ENCODE data around the gene RGSL1.
"Not testable (repeated sequence)": the region's sequence is repeated elsewhere in the genome, so short reads cannot be mapped to it uniquely, and the experiment has no call there.

Gene RGSL1

DNA sequence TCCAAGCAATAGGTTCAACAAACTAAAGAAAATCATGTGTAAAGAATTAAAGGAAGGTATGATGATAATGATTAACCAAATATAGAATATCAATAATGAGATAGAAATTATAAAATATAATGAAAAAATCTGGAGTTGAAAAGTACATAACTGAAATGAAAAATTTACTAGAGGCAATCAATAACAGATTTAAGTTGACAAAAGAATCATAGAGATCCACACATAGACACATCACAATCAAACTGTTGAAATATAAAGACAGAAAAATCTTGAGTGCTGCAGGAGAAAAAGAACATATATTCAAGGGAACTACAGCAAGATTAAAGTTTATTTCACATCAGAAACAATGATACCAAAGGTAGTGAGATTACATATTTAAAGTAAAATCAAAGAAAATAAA is 75.4 kb downstream of the RGSL1 start:
- no peak overlapping the region for H4K8ac ChIP-seq (ENCODE audit: low read depth, low read length)
- H3K27ac ChIP-seq (ENCODE audit: low read depth, low read length), result no peak overlapping the region
- no peak for DNase-seq
- H3K36me3 ChIP-seq (ENCODE audit: control insufficient read depth, insufficient read depth, low read length), result no peaks in the 10 kb centered on the region
- H3K23ac ChIP-seq (ENCODE audit: low read length), result no peak overlapping the region
- no peaks in the 10 kb centered on the region for H3K27me3 ChIP-seq (ENCODE audit: insufficient read depth, low read length, poor library complexity)
- H4K5ac ChIP-seq (ENCODE audit: low read length), result no peak overlapping the region
- H3K79me1 ChIP-seq (ENCODE audit: low read length), result no peaks in the 10 kb centered on the region
- H3K4ac ChIP-seq (ENCODE audit: low read depth, low read length), result no peak overlapping the region
- no peak overlapping the region for H2BK15ac ChIP-seq (replicated peaks; ENCODE audit: low read depth)
- H3K4me3 ChIP-seq (ENCODE audit: low read length), result no peak overlapping the region
- no peak overlapping the region for H3K4me2 ChIP-seq (ENCODE audit: low read length)
- H3K4me1 ChIP-seq (ENCODE audit: control insufficient read depth, low read depth, low read length), result no peaks in the 10 kb centered on the region
- H2BK120ac ChIP-seq (ENCODE audit: low read depth, low read length), result no peak overlapping the region
- H3K79me2 ChIP-seq (ENCODE audit: control insufficient read depth, insufficient read depth, low read length), result no peaks in the 10 kb centered on the region
- H3K9ac ChIP-seq (ENCODE audit: low read length), result no peak overlapping the region
- no peak overlapping the region for H3K56ac ChIP-seq (ENCODE audit: low read length)
- no peak overlapping the region for H2AK5ac ChIP-seq (ENCODE audit: low read length)
- H2BK5ac ChIP-seq (ENCODE audit: low read length), result no peak overlapping the region
- no peak overlapping the region for H3K18ac ChIP-seq (ENCODE audit: low read length)

DNA sequence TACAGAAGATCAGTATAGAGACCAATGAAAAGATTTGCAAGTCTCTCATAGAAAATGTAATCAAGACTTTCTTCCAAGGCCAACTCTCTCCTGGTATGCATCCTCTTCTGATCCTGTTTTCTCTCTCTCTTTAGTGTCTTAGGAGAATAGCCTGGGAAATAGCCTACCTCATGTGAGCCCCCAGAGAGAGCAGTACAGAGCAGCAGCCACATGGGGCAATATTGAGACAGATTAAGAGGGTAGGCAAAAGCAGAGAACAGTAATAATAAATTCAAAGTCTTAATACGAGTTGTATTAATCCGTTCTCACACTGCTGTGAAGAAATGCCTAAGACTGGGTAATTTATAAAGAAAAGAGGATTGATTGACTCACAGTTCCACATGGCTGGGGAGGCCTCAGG is 77.7 kb downstream of the RGSL1 start:
- H3K4me2 ChIP-seq (ENCODE audit: low read length), result no peak overlapping the region
- H3K9ac ChIP-seq (ENCODE audit: low read length), result no peak overlapping the region
- H3K23ac ChIP-seq (ENCODE audit: low read length), result no peak overlapping the region
- no CpG with 5 or more reads among the region's 2 CpGs for WGBS (ENCODE audit: extremely low coverage, insufficient coverage, low lambda C conversion rate)
- no peaks in the 10 kb centered on the region for H3K27me3 ChIP-seq (ENCODE audit: insufficient read depth, low read length, poor library complexity)
- H4K8ac ChIP-seq (ENCODE audit: low read depth, low read length), result no peak overlapping the region
- H3K79me1 ChIP-seq (ENCODE audit: low read length), result no peaks in the 10 kb centered on the region
- no peak overlapping the region for H3K4me3 ChIP-seq (ENCODE audit: low read length)
- no peak for DNase-seq
- no peaks in the 10 kb centered on the region for H3K4me1 ChIP-seq (ENCODE audit: control insufficient read depth, low read depth, low read length)
- H4K5ac ChIP-seq (ENCODE audit: low read length), result no peak overlapping the region
- H2AK5ac ChIP-seq (ENCODE audit: low read length), result no peak overlapping the region
- no peaks in the 10 kb centered on the region for H3K79me2 ChIP-seq (ENCODE audit: control insufficient read depth, insufficient read depth, low read length)
- no peaks in the 10 kb centered on the region for H3K36me3 ChIP-seq (ENCODE audit: control insufficient read depth, insufficient read depth, low read length)
- H3K4ac ChIP-seq (ENCODE audit: low read depth, low read length), result no peak overlapping the region
- no peak overlapping the region for H3K27ac ChIP-seq (ENCODE audit: low read depth, low read length)
- H2BK15ac ChIP-seq (replicated peaks; ENCODE audit: low read depth), result no peak overlapping the region
- H3K18ac ChIP-seq (ENCODE audit: low read length), result no peak overlapping the region
- no peak overlapping the region for H3K56ac ChIP-seq (ENCODE audit: low read length)
- H2BK120ac ChIP-seq (ENCODE audit: low read depth, low read length), result no peak overlapping the region
- no peak overlapping the region for H2BK5ac ChIP-seq (ENCODE audit: low read length)

DNA sequence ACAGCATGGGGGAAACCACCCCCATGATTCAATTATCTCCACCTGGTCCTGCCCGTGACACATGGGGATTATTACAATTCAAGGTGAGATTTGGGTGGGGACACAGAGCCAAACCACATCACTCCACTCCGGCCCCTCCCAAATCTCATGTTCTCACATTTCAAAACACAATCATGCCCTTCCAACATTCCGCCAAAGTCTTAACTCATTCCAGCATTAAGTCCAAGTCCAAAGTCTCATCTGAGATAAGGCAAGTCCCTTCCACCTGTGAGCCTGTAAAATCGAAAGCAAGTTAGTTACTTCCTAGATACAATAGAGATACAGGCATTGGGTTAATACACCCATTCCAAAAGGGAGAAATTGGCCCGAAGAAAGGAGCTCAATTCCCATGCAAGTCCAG is 78.3 kb downstream of the RGSL1 start:
- no CpG with 5 or more reads among the region's 5 CpGs for WGBS (ENCODE audit: extremely low coverage, insufficient coverage, low lambda C conversion rate)

DNA sequence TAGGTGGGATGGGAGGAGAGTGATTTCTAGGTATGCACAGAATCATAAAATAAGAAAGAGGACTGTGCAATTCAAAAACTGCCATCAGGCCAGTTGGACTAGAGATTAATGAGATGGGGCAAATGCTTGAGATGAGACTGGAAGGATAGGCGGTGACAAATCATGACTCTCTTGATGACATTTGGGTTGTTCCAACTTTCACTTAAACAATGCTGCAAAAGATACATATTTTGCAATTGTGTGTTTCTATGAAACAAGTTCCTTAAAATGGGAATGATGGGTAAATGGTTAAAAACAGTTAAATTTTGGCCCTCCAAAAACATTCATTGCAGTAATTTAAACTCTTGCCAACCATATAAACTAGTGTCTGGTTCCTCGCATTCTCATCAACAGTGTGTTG is 84.0 kb downstream of the RGSL1 start:
- DNase-seq, result no peak
- Histone ChIP-seq H3K36me3 (ENCODE audit: control insufficient read depth, insufficient read depth, low read length) (no peaks in the 10 kb centered on the region), H3K9ac (ENCODE audit: low read length) (no peak overlapping the region), H3K4me3 (ENCODE audit: low read length) (no peak overlapping the region), H4K5ac (ENCODE audit: low read length) (no peak overlapping the region), H3K18ac (ENCODE audit: low read length) (no peak overlapping the region), H2AK5ac (ENCODE audit: low read length) (no peak overlapping the region), H2BK5ac (ENCODE audit: low read length) (no peak overlapping the region), H3K56ac (ENCODE audit: low read length) (no peak overlapping the region), H3K27me3 (ENCODE audit: insufficient read depth, low read length, poor library complexity) (no peaks in the 10 kb centered on the region), H3K4ac (ENCODE audit: low read depth, low read length) (no peak overlapping the region), H2BK15ac (replicated peaks; ENCODE audit: low read depth) (no peak overlapping the region), H3K4me2 (ENCODE audit: low read length) (no peak overlapping the region), H3K27ac (ENCODE audit: low read depth, low read length) (no peak overlapping the region), H2BK120ac (ENCODE audit: low read depth, low read length) (no peak overlapping the region), H3K4me1 (ENCODE audit: control insufficient read depth, low read depth, low read length) (no peaks in the 10 kb centered on the region), H3K23ac (ENCODE audit: low read length) (no peak overlapping the region), H3K79me2 (ENCODE audit: control insufficient read depth, insufficient read depth, low read length) (no peaks in the 10 kb centered on the region), H3K79me1 (ENCODE audit: low read length) (no peaks in the 10 kb centered on the region), H4K8ac (ENCODE audit: low read depth, low read length) (no peak overlapping the region)
- no CpG with 5 or more reads among the region's 2 CpGs for WGBS (ENCODE audit: extremely low coverage, insufficient coverage, low lambda C conversion rate)

More for the DNA sequence above, 78.3 kb downstream of the RGSL1 start:
- not testable (repeated sequence) for H3K18ac ChIP-seq (ENCODE audit: low read length); H3K79me1 ChIP-seq (ENCODE audit: low read length); H3K27ac ChIP-seq (ENCODE audit: low read depth, low read length); H4K5ac ChIP-seq (ENCODE audit: low read length); H2BK5ac ChIP-seq (ENCODE audit: low read length); H2AK5ac ChIP-seq (ENCODE audit: low read length); DNase-seq; H3K4ac ChIP-seq (ENCODE audit: low read depth, low read length); H3K23ac ChIP-seq (ENCODE audit: low read length); H3K56ac ChIP-seq (ENCODE audit: low read length); H3K4me1 ChIP-seq (ENCODE audit: control insufficient read depth, low read depth, low read length); H2BK15ac ChIP-seq (replicated peaks; ENCODE audit: low read depth); H3K4me2 ChIP-seq (ENCODE audit: low read length); H3K4me3 ChIP-seq (ENCODE audit: low read length); H3K9ac ChIP-seq (ENCODE audit: low read length); H2BK120ac ChIP-seq (ENCODE audit: low read depth, low read length); H3K79me2 ChIP-seq (ENCODE audit: control insufficient read depth, insufficient read depth, low read length); H3K36me3 ChIP-seq (ENCODE audit: control insufficient read depth, insufficient read depth, low read length); H4K8ac ChIP-seq (ENCODE audit: low read depth, low read length); H3K27me3 ChIP-seq (ENCODE audit: insufficient read depth, low read length, poor library complexity)

DNA sequence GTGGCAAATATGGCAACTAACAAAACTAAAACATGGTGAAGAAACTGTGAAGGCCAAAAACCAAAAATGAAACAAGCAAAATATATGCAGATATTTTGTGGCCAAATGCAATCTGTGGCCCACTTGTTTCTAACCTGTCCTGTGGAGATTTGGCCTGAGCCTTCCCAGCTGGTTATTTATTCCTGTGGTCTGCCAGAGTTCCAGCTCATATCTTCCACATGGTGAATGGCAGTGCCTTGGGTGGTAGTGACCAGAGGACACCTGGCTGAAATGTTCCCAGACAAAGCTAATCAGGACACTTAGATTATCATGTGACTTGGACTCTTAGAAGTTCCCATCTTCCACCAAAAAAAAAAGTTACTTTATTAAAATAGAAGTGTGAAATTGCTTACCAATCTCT is 99.4 kb downstream of the RGSL1 start:
- H2BK15ac ChIP-seq (replicated peaks; ENCODE audit: low read depth), result no peak overlapping the region
- H3K79me2 ChIP-seq (ENCODE audit: control insufficient read depth, insufficient read depth, low read length), result no peaks in the 10 kb centered on the region
- H3K9ac ChIP-seq (ENCODE audit: low read length), result no peak overlapping the region
- H3K36me3 ChIP-seq (ENCODE audit: control insufficient read depth, insufficient read depth, low read length), result no peaks in the 10 kb centered on the region
- H3K4me1 ChIP-seq (ENCODE audit: control insufficient read depth, low read depth, low read length), result no peaks in the 10 kb centered on the region
- H3K79me1 ChIP-seq (ENCODE audit: low read length), result no peaks in the 10 kb centered on the region
- no peak overlapping the region for H2AK5ac ChIP-seq (ENCODE audit: low read length)
- no peak overlapping the region for H4K5ac ChIP-seq (ENCODE audit: low read length)
- H2BK5ac ChIP-seq (ENCODE audit: low read length), result no peak overlapping the region
- H3K18ac ChIP-seq (ENCODE audit: low read length), result no peak overlapping the region
- H3K23ac ChIP-seq (ENCODE audit: low read length), result no peak overlapping the region
- H4K8ac ChIP-seq (ENCODE audit: low read depth, low read length), result no peak overlapping the region
- no peak overlapping the region for H3K4me2 ChIP-seq (ENCODE audit: low read length)
- no peak overlapping the region for H3K27ac ChIP-seq (ENCODE audit: low read depth, low read length)
- no peak overlapping the region for H3K4ac ChIP-seq (ENCODE audit: low read depth, low read length)
- peak; percentile 3 for DNase-seq
- no peak overlapping the region for H3K4me3 ChIP-seq (ENCODE audit: low read length)
- H3K56ac ChIP-seq (ENCODE audit: low read length), result no peak overlapping the region
- H3K27me3 ChIP-seq (ENCODE audit: insufficient read depth, low read length, poor library complexity), result no peaks in the 10 kb centered on the region
- H2BK120ac ChIP-seq (ENCODE audit: low read depth, low read length), result no peak overlapping the region

DNA sequence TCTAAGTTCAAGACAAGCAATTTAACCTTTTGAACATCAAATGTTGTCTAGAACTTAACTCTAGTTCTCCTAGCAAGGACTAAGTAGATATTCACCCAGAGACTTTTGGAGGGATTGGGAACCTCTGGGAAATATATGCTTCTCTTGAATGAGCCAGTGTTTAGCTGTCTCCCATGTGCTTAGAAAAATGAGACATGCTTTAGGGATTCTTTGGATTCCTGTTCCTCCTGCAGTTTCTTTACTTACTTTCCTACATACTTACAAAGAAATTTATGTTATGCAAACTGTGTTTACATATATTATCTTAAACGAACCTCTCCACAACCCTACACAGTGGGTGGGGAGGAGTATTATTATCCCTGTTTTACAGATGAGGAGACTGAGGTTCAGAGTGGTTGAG is 99.9 kb downstream of the RGSL1 start:
- Histone ChIP-seq H4K8ac (ENCODE audit: low read depth, low read length) (no peak overlapping the region), H3K4me3 (ENCODE audit: low read length) (no peak overlapping the region), H3K18ac (ENCODE audit: low read length) (no peak overlapping the region), H3K79me2 (ENCODE audit: control insufficient read depth, insufficient read depth, low read length) (no peaks in the 10 kb centered on the region), H3K56ac (ENCODE audit: low read length) (no peak overlapping the region), H2BK15ac (replicated peaks; ENCODE audit: low read depth) (no peak overlapping the region), H4K5ac (ENCODE audit: low read length) (no peak overlapping the region), H3K4ac (ENCODE audit: low read depth, low read length) (no peak overlapping the region), H3K27ac (ENCODE audit: low read depth, low read length) (no peak overlapping the region), H3K23ac (ENCODE audit: low read length) (no peak overlapping the region), H2AK5ac (ENCODE audit: low read length) (no peak overlapping the region), H2BK120ac (ENCODE audit: low read depth, low read length) (no peak overlapping the region), H3K4me2 (ENCODE audit: low read length) (no peak overlapping the region), H3K9ac (ENCODE audit: low read length) (no peak overlapping the region), H2BK5ac (ENCODE audit: low read length) (no peak overlapping the region), H3K79me1 (ENCODE audit: low read length) (no peaks in the 10 kb centered on the region), H3K4me1 (ENCODE audit: control insufficient read depth, low read depth, low read length) (no peaks in the 10 kb centered on the region), H3K27me3 (ENCODE audit: insufficient read depth, low read length, poor library complexity) (no peaks in the 10 kb centered on the region), H3K36me3 (ENCODE audit: control insufficient read depth, insufficient read depth, low read length) (no peaks in the 10 kb centered on the region)
- no CpG with 5 or more reads among the region's 1 CpG for WGBS (ENCODE audit: extremely low coverage, insufficient coverage, low lambda C conversion rate)
- no peak for DNase-seq
